HG02981 (cell line): ENCODE measurements around the gene NOL4L.
"Not testable (repeated sequence)": the region's sequence is repeated elsewhere in the genome, so short reads cannot be mapped to it uniquely, and the experiment has no call there.

Source experiments
- ATAC-seq: cut with Tn5 transposase; IDR thresholded peaks from one replicate; pipeline ENCODE4 v1.9.1; 2021; ENCODE audit warnings: mild to moderate bottlenecking, moderate library complexity; ENCODE audit not compliant: unreplicated experiment

The NOL4L gene

DNA sequence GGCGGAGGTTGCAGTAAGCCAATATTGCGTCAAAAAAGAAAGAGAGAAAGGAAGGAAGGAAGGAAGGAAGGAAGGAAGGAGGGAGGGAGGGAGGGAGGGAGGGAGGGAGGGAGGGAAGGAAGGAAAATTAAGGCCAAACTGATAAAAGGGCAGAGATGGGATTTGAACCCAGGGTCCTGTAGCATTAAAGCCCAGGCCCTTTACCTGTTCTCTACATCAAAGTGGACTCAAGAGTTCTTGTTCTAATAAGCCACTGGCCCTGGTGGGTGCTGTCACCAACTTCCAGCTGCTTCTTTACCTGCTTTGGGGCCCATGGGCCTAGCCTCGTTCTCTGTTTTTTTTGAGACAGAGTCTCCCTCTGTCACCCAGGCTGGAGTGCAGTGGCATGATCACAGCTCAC is 7.1 kb downstream of the NOL4L start:
- ATAC-seq, result not testable (repeated sequence)

DNA sequence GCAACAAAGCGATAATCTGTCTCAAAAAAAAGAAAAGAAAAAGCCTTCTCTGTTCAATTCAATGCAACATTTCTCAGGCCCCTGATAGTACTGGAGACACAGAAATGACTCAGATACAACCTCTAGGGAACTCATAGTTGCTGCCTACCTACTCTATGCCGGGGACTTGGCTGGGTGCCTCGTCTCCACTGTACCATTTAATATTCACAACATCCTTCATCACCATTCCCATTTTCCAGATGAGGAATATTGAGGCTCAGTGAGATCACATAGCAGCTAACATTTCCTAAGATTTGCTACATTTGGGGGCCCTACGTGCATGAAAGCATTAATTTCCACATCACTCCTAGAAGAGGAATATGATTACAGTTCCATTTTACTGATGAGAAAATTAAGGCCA is 7.5 kb downstream of the NOL4L start:
- no peak for ATAC-seq

DNA sequence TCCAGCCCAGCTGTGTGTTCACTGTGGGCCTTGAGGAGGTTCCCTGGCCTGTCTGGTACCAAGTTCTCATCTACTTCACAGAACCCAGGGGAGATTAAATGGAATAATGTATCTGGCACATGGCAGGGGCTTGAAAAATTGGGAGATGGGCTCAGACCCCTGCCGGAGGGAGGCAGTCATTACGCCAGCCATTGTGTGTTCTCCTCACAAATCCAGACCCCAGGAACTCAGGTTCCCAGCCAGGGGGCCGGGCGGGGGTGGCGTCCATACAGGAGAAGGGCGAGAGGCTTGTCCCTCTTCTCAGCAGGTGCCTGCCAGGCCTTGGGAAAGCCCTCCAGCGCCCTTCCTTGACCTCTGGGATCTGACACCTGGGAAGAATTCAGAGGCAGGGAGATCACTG is 8.1 kb downstream of the NOL4L start:
- no peak for ATAC-seq

DNA sequence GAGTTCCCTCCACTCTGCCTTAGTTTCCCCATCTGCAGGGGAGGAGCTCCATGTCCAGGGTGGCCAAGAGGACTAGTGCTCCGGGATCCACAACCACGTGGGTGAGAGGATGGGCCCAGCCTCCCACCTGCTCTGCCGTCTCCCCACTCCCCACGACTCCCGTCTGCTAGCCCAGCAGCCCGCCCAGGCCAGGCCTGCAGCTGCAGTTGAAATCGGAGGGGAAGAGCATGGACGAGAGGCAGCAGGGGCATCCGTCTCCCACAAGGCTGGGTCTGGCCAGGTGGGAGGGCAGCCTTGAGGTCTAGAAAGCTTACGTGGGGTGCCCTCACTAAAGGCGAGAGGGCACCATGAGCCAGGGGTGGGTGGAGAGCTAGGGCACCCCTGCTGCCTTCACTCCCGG is 8.6 kb downstream of the NOL4L start:
- no peak for ATAC-seq

DNA sequence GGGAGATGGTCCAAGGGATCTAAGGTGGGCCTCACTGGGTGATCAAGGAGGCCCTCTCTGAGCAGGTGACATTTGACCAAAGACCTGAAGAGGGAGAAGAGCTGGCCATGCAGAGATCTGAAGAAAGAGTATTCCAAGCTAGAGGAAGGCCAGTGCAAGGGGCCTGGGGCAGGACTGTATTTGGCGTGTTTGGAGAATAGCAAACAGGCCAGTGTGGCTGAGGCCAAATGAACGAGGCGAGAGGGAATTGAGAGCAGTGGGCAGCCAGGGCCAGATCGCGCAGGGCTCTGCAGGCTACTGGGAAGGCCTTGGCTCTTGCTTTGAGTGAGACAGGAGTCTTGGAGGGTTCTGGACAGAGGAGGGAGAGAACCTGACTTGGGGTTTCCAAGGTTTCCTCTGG is 9.3 kb downstream of the NOL4L start:
- ATAC-seq, result no peak

DNA sequence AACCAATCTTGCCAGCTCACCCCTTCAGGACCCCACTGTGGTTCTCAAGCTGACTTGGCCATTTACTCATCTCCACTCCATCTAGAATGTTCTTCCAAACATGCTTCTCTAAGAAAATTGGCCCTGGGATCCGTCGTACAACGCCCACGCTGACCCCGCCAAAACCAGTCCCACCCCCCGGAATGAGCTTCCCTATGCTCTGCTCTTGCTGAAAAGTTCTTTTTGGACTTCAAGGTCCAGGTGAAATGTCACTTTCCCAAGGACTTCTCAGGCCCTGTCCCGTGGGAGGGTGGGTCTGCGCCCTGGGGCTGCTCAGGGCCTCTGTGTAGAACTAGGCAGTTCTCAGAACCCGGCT is 9.9 kb downstream of the NOL4L start:
- ATAC-seq, result no peak

DNA sequence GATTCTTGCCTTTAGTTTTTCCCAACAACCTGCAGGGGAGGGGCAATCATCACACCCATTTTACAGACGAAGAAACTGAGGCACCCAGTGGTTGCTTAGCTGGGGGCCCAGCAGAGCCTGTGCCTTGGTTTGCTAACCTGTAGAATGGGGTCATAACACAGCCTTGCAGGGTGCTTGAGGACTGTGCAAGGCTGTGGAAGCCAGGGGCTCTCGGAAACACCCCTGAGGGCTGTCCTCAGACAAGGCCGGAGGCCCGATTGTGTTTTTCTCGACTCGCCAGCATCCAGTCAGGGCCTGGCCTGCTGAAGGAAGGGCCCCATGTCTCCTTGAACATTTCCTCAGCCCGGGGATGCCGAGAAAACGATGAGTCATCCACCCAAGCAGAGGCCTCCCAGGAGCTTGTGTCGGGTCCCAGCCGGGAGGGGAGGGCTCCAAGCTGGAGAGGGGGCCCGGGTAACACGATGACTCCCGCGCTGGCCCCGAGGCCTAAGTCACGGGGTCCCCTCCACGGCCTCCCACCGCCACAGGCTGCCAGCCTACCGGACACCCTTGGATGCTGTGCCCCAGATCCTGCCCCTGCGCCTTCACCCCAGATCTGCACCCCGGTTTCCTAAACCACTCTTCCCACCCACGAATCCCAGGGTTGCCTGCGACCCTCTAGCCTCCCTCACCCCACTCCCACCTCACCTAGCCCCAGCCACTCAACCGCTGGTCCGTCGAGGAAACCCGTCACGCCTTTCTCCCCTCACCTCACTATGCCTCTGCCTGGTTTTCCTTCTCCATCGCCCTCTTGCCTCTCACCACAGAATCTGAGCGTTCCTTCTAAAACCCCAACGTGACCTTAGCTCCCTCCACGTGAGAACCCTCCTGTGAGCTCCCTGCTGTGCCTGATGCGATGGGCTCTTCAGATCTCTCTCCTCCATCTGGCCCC is 10.6 kb downstream of the NOL4L start:
- no peak for ATAC-seq

DNA sequence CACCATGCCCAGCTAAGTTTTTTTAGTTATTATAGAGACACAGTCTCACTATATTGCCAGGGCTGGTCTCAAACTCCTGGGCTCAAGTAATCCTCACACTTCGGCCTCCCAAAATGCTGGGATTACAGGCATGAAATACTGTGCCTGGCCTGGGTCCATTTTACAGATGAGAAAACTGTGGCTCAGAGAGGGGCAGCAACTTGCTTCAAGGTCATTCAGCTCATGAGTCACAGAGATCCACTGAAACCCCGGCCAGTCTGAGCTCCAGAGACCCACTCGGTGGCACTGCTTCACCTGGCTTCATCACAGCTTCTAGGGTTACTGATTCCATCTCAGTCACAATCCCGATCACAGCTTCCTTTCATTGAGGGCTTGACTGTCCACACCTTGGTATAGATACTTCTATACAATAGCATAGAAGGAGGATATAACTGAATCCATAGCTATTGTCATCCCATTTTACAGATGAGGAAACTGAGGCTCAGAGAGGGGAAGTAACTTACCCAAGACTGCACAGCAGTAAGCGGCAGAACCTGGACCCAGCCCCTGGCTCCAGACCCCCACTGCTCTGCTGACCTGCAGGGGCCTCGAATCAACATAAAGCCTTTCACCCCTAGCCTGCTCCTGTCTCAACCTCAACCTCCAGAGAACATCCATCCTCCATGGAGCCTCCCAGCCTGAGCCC is 11.8 kb downstream of the NOL4L start:
- ATAC-seq, result no peak

DNA sequence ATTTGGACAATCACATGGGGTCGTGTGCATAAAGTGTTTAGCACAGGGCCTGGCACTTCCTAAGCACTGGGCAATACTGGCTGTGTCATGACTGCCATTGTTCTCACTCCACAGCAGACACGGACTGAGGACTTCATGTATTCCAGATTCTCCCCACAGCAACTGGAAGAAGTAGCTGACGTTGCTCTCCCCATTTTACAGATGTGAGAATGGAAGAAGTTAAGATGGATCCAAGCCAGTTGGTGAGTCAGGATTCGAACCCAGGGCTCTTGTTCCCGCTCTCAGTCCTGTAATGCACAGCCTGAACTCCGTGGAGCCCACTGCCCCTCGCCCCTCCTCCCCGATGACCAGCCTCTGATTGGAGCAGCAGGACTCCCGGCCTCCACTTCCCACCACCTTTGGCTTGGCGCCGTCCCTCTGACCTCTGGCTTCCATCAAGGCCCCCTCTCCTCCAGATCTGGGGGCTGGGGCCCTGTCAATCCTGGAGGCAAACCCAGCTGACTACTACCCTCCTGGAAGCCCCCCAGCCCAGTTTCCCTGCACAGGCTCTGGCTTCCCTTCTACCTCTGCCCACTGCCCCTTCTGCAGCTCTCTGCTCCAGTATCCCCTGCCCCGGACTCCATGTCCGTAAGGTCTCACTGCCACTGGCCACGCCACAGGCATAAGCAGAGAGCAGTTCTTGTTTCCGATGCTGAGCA is 12.7 kb downstream of the NOL4L start:
- ATAC-seq, result no peak

DNA sequence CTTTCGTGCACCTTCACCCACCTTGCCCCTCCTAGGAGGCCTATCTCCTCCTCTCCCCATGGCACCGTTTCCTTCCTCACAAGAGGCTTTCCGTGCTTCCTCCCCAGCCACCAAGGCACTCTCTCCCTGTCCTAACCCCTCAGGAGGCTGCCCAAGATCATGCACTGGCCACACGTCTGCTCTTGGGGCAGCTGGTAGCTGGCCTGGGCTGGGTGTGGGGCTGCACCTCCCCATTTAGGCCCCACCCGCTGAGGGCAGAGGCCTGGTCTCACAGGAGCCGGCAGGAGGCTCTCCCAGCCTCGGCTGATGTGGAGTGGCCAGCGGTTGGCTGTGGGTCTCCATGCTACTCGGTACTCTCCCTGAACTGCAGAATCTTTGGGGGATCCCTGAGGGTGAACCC is 13.6 kb downstream of the NOL4L start:
- ATAC-seq, result no peak

DNA sequence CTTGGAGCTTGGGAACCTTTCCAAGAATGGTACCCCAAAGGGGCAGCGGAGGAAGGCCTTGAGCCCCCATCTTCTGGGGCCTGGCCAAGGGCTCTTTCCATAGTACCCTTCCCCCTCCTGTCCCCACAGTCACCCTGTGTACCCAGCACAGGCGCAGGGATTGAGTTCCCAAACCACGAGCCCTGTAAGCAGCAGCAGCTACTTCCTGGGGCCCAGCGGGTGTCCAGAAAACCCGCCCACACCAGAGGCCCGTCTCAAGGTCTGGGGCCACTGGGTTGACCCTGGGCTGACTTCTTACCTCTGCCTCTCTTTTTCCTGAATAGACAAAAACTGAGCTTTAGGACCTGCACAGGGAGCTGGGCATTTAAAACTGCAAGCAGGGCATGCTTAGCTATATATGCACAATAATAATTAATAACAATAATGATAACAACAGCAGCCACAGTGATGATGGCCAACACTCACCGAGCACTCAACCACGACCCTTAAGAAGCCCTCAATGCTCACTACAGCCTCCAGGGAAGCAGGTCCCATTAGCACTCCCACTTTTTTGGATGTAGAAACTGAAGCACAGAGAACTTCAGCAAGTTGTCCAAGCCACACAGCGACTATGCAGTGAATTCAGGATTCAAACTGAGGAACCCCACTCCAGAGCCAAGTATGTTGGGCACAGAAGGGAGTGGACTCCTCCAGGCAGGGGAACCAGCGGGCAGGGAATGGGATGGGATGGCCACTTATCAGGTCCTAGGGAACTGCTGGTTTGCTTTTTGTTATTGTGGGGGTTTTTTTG is 14.5 kb downstream of the NOL4L start:
- no peak for ATAC-seq

DNA sequence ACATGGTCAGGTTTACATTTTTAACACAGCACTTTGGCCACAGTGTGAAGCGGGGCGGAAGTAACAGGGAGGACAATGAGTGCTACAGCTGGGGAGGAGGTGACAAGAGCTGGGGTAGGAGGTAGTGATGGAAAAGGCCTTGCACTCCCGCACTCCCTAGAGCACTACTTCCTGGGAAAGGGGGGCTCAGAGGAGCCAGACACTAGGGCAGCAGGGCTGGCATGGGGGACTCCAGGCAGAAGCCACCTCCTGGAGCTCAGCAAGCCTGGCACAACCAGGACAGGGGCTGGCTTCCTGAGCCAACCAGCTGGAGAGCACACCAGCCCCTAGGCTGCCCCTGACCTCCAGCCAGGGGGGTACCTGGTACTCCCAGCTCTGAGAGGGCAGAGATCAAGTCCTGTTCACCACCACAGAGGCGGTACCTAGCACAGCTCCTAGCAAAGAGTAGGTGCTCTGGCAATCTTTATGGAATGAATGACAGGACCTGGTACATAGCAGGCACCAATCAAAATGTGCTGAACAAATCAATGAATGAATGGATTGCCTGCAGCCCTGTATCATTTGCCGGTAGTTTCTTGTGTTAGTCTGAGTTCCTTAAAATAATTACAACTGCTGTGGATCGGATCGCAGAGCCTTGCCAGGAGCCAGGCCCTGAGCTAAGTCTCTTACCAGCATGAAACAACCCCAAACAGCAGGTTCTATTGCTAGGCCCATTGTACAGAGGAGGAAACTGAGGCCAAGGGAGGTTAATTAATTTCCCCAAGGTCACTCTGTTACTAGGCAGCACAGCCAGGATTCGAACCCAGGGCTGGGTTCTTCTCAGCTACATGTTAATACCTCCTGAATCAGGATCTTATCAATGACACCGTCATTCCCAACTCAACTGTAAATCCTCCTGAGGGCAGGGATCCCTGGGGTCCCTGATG is 15.5 kb downstream of the NOL4L start:
- no peak for ATAC-seq

DNA sequence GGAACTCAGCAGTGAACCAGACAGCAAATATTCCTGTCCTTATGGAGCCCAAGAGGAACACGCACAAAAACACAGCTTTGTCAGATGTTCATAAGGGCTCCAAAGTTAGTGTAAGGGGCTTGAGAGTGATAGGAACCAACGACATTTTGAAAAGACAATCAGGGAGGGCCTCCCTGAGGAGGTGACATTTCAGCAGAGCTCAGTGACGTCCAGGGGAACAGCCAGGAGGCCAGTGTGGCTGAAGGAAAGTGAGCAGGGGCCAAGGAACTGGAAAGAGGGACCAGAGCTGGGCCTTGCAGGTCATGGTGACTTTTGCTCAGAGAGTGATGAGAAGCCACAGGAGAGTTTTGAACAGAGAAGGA is 16.1 kb downstream of the NOL4L start:
- no peak for ATAC-seq

DNA sequence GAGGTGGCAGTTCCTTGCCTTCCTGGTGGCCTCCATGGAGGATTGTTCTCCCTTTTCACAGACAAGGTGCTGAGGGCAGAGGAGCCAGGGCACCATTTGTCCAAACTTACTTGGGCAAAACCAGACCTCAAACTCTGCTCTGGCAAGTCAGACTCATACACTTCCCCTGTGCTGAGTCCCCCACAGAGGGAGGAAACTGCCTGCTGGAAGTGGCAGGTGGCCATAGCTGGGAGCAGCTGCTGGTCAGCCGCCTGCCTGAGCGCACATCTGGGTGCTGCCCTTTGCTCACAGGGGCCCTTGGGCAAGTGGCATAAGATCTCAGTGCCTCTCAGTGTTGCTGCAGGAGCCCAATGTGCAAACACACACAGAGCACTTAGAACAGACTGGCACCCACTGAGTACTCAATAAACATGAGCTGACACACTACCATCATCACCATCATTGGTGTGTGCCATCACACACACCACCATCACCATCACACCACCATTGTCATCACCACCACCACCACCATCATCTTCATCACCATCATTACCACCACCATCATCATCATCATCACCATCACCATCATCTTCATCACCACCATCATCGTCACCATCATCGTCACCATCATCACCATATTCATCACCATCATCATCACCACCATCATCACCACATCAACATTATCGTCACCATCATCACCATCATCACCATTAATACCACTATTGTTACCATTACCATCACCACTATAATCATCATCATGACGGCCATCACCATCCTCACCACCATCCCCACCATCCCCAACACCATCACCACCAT is 17.6 kb downstream of the NOL4L start:
- no peak for ATAC-seq

DNA sequence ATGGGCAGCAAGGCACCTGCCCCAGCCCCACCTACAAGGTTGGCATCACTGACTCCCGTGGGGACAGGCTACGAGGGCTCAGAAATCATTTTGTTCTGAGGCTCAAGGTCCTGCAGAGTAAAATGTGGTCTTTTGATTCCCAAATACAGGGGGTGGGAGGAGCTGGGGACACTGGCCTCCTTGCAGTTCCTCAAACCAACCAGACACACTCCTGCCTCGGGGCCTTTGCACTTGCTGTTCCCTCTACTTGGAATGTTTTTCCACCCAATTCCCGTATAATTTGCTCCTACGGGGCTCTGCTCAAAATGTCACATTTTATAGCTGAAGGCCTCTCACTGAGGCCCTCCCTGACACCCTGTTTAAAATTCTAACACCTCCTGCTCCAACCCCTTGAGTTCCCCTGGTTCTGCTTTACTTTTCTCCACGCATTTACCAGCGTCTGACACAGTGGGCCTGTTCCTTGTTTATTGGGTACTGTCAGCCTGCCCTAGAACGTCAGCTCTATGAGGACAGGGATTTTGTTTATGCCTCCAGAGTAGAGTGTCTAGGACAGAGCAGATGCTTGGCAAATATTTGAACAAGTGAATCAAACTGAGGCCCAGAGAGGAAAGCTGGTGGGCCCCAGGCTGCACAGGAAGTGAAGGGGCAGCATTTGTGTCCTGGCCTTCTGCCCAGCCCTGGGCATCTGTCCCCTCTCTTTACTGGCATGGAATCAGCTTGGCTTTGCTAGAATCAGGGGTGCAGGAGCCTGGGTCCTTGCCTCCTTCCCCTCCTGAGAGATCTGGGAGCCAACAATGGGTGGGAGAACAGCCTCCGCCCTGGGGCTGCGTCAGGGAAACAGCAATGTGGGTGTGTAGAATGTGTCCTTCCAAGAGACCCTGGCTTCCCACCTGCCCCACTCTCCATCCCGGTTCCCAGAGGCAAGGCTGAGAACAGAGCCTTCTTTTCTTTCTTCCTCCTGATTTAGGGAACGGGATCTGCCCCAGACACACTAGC is 18.5 kb downstream of the NOL4L start:
- ATAC-seq, result no peak

DNA sequence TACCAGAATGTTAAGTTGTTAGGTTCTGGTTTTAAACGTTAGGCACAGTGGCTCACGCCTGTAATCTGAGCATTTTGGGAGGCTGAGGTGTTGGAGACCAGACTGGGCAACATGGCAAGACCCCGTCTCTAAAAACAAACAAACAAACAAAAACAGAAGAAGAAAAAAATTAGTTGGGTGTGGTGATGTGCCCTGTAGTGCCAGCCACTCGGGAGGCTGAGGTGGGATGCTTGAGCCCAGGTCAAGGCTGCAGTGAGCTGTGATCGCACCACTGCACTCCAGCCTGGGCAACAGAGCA is 19.4 kb downstream of the NOL4L start:
- ATAC-seq, result no peak

DNA sequence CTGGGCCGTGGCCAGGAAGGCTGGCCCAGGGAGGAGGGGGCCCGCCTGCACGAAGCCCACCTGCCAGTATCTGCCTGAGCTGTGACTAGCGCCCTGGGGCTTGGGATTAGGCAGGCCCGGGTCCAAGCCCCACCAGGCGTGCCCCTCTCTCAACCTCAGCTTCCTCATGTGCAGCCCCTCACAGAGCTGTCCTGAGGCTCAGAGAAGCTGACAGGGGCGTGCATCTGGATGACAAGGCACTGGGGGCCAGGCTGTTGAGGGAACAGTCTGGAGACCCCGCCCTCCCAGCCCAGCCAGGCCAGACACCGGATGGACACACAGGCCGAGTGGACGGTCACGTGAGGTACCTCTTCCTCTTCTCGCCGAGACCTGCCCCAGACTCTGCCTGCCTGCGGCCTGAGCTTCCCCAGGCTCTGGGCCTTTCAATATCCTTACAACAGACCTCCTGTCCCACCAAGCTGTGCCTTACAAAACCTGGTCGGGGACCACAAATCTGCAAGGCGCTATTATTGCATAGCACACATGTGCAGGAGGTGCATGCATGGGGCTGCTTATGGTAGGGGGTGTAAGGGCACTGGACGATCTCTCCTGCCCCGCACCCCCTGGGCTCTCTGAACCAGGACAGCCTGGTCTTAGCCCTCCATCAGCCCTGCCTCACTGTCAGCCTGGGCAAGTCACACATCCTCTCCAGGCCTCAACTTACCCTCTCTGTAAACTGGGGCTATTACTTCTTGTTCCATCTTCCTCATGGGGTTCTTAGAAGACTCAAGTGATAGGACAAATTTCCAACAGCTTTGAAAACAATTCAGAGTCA is 20.0 kb downstream of the NOL4L start:
- ATAC-seq, result no peak
